ENCODE measurements around the gene KNDC1. TPM values are rescaled to one million over a fixed set of nuclear protein-coding genes. Genes with fewer than 3 reads are reported as not detected.
"Not testable (repeated sequence)": the region's sequence is repeated elsewhere in the genome, so short reads cannot be mapped to it uniquely, and the experiment has no call there.

KNDC1 gene
- total RNA-seq, 2 experiments from 2014 or later, result 0.55 to 1.2 TPM

DNA sequence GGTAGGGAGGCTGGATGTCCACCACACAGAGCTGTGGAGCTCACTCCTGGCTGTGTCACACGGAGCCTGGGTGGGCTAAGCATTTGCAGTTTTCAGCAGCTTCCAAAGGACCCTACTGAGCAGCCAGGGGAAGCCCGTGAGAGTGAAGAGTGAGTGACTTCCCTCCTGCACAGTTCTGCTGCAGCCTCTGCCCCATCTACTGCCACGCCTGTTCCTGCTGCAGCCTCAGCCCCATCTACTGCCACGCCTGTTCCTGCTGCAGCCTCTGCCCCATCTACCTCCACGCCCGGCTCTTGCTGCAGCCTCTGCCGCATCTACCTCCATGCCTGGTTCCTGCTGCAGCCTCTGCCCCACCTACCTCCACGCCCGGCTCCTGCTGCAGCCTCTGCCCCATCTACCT, 104.4 kb downstream of the KNDC1 start:
- H3K36me3 Mint-ChIP-seq (ENCODE audit: low read depth), result peaks cover 29% of the 10 kb centered on the region
- peak overlapping the region; percentile 80 for H3K27ac Mint-ChIP-seq
- DNase-seq, result peak; percentile 73
- CTCF ChIA-PET, result interaction anchor here (1.2 to 3.7 kb wide), 3 partner anchors 11 to 43 kb away, joined by 7 to 14 read pairs (median 12); partner anchors contain the start of gene ADAM8
- no peaks in the 10 kb centered on the region for H3K27me3 Mint-ChIP-seq
- H3K9me3 Mint-ChIP-seq, result no peaks in the 10 kb centered on the region
- peaks cover 60% of the 10 kb centered on the region for H3K4me1 Mint-ChIP-seq
- H3K4me3 Mint-ChIP-seq, result peak overlapping the region; percentile 48
- POLR2A ChIA-PET, result interaction anchor here (0.6 to 11.7 kb wide), 7 partner anchors 8 to 823 kb away, joined by 3 to 113 read pairs (median 3); partner anchors contain the start of gene ADAM8

DNA sequence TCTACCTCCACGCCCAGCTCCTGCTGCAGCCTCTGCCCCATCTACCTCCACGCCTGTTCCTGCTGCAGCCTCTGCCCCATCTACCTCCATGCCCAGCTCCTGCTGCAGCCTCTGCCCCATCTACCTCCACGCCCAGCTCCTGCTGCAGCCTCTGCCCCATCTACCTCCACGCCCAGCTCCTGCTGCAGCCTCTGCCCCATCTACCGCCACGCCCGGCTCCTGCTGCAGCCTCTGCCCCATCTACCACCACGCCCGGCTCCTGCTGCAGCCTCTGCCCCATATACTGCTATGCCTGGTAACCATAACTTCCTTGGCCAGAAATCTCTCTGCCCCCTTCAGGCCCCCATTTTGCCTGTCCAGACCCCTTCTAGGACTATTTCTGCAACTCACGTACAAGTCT, 105.0 kb downstream of the KNDC1 start:
- H3K36me3 Mint-ChIP-seq (ENCODE audit: low read depth), result peaks cover 29% of the 10 kb centered on the region

DNA sequence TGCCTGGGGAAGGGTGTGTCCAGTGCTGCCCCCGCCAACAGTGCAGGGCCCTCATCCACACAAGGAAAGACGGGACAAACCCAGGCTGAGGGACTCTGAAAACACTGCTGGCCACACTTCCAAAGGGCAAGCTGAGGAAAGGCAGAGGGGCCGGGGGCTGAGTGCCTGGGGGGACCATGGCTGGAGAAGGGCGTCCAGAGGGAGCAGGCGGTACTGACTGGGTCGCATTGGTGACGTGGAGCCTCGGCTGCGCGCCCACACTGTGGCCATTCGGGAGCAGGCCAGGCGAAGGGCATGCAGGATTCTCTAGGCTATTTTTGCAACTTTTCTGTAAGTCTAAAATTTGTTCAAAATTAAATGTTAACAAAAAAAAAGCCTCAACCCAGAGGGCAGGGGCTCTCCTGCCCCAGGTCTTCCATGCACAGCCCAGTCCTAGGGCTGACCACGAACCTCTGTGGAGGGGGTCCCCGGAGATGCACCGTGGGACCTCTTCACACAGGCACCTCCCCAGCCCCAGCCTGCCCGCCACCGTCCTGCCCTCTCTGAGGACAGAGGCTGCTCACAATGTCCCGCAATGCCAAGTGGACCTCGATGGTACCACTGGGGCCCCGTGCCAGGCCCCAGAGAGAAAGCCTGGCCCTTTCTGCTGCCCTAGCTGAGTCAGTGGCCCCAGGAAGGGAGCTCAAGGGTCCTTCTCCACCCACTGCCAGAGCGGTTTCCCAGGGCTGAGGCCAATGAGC, 106.2 kb downstream of the KNDC1 start:
- no peak for DNase-seq
- Mint-ChIP-seq H3K4me3 (no peak overlapping the region), H3K4me1 (peaks cover 42% of the 10 kb centered on the region), H3K9me3 (no peaks in the 10 kb centered on the region), H3K36me3 (ENCODE audit: low read depth) (peaks cover 29% of the 10 kb centered on the region), H3K27ac (no peak overlapping the region), H3K27me3 (no peaks in the 10 kb centered on the region)
- ChIA-PET CTCF (no interaction called here), POLR2A (interaction anchor here (0.7 to 11.7 kb wide), 3 partner anchors 9 to 12 kb away, joined by 3 to 113 read pairs (median 5); partner anchors contain the start of gene ADAM8)

More for the DNA sequence above, 105.0 kb downstream of the KNDC1 start:
- DNase-seq, H3K9me3 Mint-ChIP-seq, H3K27me3 Mint-ChIP-seq: not testable (repeated sequence)
- POLR2A ChIA-PET, result interaction anchor here (0.7 to 11.7 kb wide), 5 partner anchors 10 to 823 kb away, joined by 3 to 113 read pairs (median 5); partner anchors contain the start of gene ADAM8
- CTCF ChIA-PET, result interaction anchor here (1.2 kb wide), 1 partner anchor 14 kb away, joined by 7 read pairs; no protein-coding TSS in a partner anchor
- Mint-ChIP-seq H3K27ac (peak overlapping the region; percentile 80), H3K4me1 (peaks cover 54% of the 10 kb centered on the region), H3K4me3 (peak overlapping the region; percentile 27)

DNA sequence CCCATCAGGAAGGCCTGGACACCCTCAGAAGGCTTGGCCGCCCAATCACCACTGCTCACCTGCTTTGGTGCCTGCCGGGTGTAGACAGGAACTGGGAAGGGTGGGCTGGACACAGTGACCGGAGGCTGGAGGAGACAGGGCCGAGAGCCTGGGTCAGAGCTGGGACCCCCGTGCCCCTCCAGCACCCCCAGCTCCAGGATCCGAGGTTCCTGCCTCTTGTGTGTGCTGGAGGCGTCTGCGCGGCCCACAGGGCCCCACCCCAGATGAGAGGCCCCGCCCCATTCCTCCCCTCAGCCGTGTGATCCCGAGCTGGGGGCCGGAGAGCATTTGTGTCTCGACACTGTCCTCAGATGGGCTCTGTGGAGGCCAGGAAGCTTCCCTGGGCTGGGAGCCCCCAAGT, 107.3 kb downstream of the KNDC1 start:
- Mint-ChIP-seq H3K9me3 (no peaks in the 10 kb centered on the region), H3K27ac (no peak overlapping the region), H3K27me3 (no peaks in the 10 kb centered on the region), H3K4me3 (no peak overlapping the region), H3K36me3 (ENCODE audit: low read depth) (peaks cover 32% of the 10 kb centered on the region), H3K4me1 (peaks cover 39% of the 10 kb centered on the region)
- ChIA-PET POLR2A (interaction anchor here (0.7 to 11.7 kb wide), 2 partner anchors 8 to 11 kb away, joined by 3 to 113 read pairs; partner anchors contain the start of gene ADAM8), CTCF (no interaction called here)
- no peak for DNase-seq

GRCh38 chr10:133267829-133268228, 107.8 kb downstream of the KNDC1 start:
- no peak for DNase-seq
- ChIA-PET POLR2A (interaction anchor here (11.7 kb wide), 1 partner anchor 8 kb away, joined by 113 read pairs; the partner anchor contains the start of gene ADAM8), CTCF (no interaction called here)
- Mint-ChIP-seq H3K4me1 (peaks cover 33% of the 10 kb centered on the region), H3K36me3 (ENCODE audit: low read depth) (peaks cover 29% of the 10 kb centered on the region), H3K4me3 (no peak overlapping the region), H3K27me3 (no peaks in the 10 kb centered on the region), H3K9me3 (no peaks in the 10 kb centered on the region), H3K27ac (no peak overlapping the region)

- Mint-ChIP-seq H3K4me3 (no peak overlapping the region), H3K27ac (no peak overlapping the region), H3K27me3 (no peaks in the 10 kb centered on the region), H3K36me3 (ENCODE audit: low read depth) (peaks cover 23% of the 10 kb centered on the region), H3K9me3 (no peaks in the 10 kb centered on the region), H3K4me1 (peaks cover 26% of the 10 kb centered on the region)
- no peak for DNase-seq
- ChIA-PET CTCF (no interaction called here), POLR2A (interaction anchor here (2.5 kb wide), 1 partner anchor 10 kb away, joined by 10 read pairs; no protein-coding TSS in a partner anchor)
Observed at GRCh38 chr10:133268532-133268931, 108.5 kb downstream of the KNDC1 start.

DNA sequence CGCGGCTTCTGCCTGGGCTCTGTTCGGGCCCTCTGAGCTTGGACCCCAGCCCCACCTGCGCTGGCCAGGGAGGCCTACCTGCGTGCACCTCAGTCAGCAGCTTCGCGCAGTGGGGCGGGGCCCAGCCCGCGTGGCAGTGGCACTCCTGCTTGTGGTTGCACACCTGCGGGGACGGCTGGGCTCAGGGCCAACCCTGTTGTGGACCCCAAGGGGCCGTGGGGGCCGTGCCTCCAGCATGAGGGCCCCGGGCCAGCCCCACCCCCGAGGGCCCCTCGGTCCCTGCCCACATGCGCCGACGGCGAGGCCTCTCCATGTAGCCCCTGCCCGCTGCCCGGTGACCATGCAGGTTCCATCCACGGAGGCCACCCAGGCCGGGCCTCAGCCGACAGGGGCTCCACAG, 109.3 kb downstream of the KNDC1 start:
- Mint-ChIP-seq H3K27me3 (no peaks in the 10 kb centered on the region), H3K9me3 (no peaks in the 10 kb centered on the region), H3K4me1 (peaks cover 18% of the 10 kb centered on the region), H3K4me3 (no peak overlapping the region), H3K36me3 (ENCODE audit: low read depth) (peaks cover 17% of the 10 kb centered on the region), H3K27ac (no peak overlapping the region)
- ChIA-PET CTCF (no interaction called here), POLR2A (interaction anchor here (2.5 kb wide), 1 partner anchor 9 kb away, joined by 10 read pairs; no protein-coding TSS in a partner anchor)
- DNase-seq, result no peak

GRCh38 chr10:133270204-133270603, 110.2 kb downstream of the KNDC1 start:
- no peaks in the 10 kb centered on the region for H3K9me3 Mint-ChIP-seq
- ChIA-PET POLR2A (interaction anchor here (2.5 kb wide), 1 partner anchor 8 kb away, joined by 10 read pairs; no protein-coding TSS in a partner anchor), CTCF (interaction anchor here (0.8 kb wide), 1 partner anchor 12 kb away, joined by 3 read pairs; no protein-coding TSS in a partner anchor)
- H3K4me3 Mint-ChIP-seq, result no peak overlapping the region
- H3K27me3 Mint-ChIP-seq, result no peaks in the 10 kb centered on the region
- DNase-seq, result no peak
- H3K36me3 Mint-ChIP-seq (ENCODE audit: low read depth), result peaks cover 20% of the 10 kb centered on the region
- H3K4me1 Mint-ChIP-seq, result peaks cover 16% of the 10 kb centered on the region
- H3K27ac Mint-ChIP-seq, result no peak overlapping the region

GRCh38 chr10:133270773-133271297, 110.8 kb downstream of the KNDC1 start:
- Mint-ChIP-seq H3K4me3 (no peak overlapping the region), H3K27me3 (no peaks in the 10 kb centered on the region), H3K9me3 (no peaks in the 10 kb centered on the region), H3K4me1 (peaks cover 10% of the 10 kb centered on the region), H3K27ac (no peak overlapping the region), H3K36me3 (ENCODE audit: low read depth) (peaks cover 21% of the 10 kb centered on the region)
- DNase-seq, result no peak
- POLR2A ChIA-PET, result interaction anchor here (2.5 kb wide), 1 partner anchor 7 kb away, joined by 10 read pairs; no protein-coding TSS in a partner anchor
- CTCF ChIA-PET, result interaction anchor here (0.8 kb wide), 1 partner anchor 12 kb away, joined by 3 read pairs; no protein-coding TSS in a partner anchor

DNA sequence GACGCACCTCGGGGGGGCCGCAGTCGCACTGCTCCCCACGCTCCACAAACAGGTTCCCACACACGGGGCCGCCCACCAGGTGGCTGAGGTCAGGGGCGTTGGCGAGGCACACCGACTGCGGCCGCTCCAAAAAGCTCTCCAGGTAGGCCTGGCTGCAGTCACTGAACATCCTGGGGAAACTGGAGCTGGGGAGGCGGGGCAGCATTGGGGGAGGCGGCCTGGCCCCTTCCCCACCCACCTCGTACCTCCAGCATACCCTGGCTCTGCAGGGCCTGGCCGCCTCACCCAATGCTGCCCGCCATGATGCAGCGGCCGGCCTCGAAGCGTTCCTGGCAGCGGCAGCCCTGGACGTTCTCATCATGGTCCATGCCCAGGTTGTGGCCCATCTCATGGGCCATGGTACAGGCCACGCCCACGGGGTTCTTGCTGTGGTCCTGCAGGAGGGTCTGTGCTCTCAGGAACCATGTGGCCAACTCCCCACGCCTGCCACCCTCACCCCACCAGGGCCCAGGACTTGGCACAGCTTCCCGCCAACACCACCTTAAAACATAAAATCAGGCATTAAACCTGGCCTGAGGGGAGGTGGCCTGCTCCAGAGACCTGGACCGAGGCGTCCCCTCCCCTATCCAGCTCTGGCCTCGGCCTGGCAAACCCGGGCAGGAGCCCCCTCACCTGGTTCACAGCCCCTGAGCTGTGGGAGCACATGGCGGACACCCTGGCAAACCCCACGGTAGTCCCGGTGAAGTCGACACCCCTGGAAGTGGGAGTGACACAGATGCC, 111.7 kb downstream of the KNDC1 start:
- Mint-ChIP-seq H3K27ac (no peak overlapping the region), H3K36me3 (ENCODE audit: low read depth) (peaks cover 20% of the 10 kb centered on the region), H3K27me3 (no peaks in the 10 kb centered on the region), H3K9me3 (no peaks in the 10 kb centered on the region), H3K4me1 (peaks cover 8% of the 10 kb centered on the region), H3K4me3 (no peak overlapping the region)
- no peak for DNase-seq
- POLR2A ChIA-PET, result interaction anchor here (1.1 to 1.9 kb wide), 2 partner anchors 8 to 13 kb away, joined by 3 to 5 read pairs; no protein-coding TSS in a partner anchor
- CTCF ChIA-PET, result no interaction called here

GRCh38 chr10:133272301-133272963, 112.4 kb downstream of the KNDC1 start:
- POLR2A ChIA-PET, result interaction anchor here (1.1 to 1.9 kb wide), 3 partner anchors 8 to 14 kb away, joined by 3 to 5 read pairs (median 4); no protein-coding TSS in a partner anchor
- peaks cover 20% of the 10 kb centered on the region for H3K36me3 Mint-ChIP-seq (ENCODE audit: low read depth)

GRCh38 chr10:133272964-133273420, 113.0 kb downstream of the KNDC1 start:
- H3K4me1 Mint-ChIP-seq, result peaks cover 14% of the 10 kb centered on the region
- no peak for DNase-seq
- POLR2A ChIA-PET, result interaction anchor here (1.1 to 1.9 kb wide), 3 partner anchors 9 to 14 kb away, joined by 3 to 5 read pairs (median 4); no protein-coding TSS in a partner anchor
- H3K27ac Mint-ChIP-seq, result no peak overlapping the region
- H3K27me3 Mint-ChIP-seq, result no peaks in the 10 kb centered on the region
- CTCF ChIA-PET, result no interaction called here
- no peak overlapping the region for H3K4me3 Mint-ChIP-seq
- H3K36me3 Mint-ChIP-seq (ENCODE audit: low read depth), result peaks cover 20% of the 10 kb centered on the region
- no peaks in the 10 kb centered on the region for H3K9me3 Mint-ChIP-seq

More at GRCh38 chr10:133272301-133272963, 112.4 kb downstream of the KNDC1 start:
- Mint-ChIP-seq H3K4me1 (peaks cover 8% of the 10 kb centered on the region), H3K27ac (no peak overlapping the region), H3K27me3 (no peaks in the 10 kb centered on the region), H3K9me3 (no peaks in the 10 kb centered on the region), H3K4me3 (no peak overlapping the region)
- CTCF ChIA-PET, result no interaction called here
- DNase-seq, result no peak

Measured in activated CD4-positive, alpha-beta memory T cell treated with anti-CD3 and anti-CD28 coated beads, Interleukin-2, amount 10 ng/mL, durations not matched to agents 7 days and 5 days (primary cell).